Measurements from ENCODE around the gene LRRC59. TPM values are rescaled to one million over a fixed set of nuclear protein-coding genes. Genes with fewer than 3 reads are reported as not detected.

The LRRC59 gene
- total and polyA plus RNA-seq, 4 donors = 21.4 to 136 (median 75.6) TPM

GRCh38 chr17:50412188-50412732, 14.9 kb upstream of the LRRC59 start:
- no peak overlapping the region for H3K4me3 ChIP-seq (ENCODE audit: low read depth in 1 of 3, low read length in 3 of 3)
- H3K4me1 ChIP-seq (ENCODE audit: control insufficient read depth in 4 of 4, insufficient read depth in 4 of 4, low read length in 3 of 4) = peaks cover 0 to 7% (median 3%) of the 10 kb centered on the region in 4 donors
- no peaks in the 10 kb centered on the region for H3K9me3 ChIP-seq (ENCODE audit: control insufficient read depth in 4 of 4, low read length in 3 of 4)
- no peaks in the 10 kb centered on the region for H3K36me3 ChIP-seq (ENCODE audit: control insufficient read depth in 4 of 4, insufficient read depth in 3 of 4, low read depth in 1 of 4, low read length in 3 of 4)
- no peak for DNase-seq (ENCODE audit: low spot score)
- no peak overlapping the region for H3K9ac ChIP-seq (ENCODE audit: low read depth in 1 of 2, low read length in 2 of 2)
- TF ChIP-seq TAF1 (conservative IDR thresholded peaks at IDR 0.05) = no peak
- no peak for TF ChIP-seq SP1 (IDR thresholded peaks at IDR 0.05)
- TF ChIP-seq ZBTB33 (IDR thresholded peaks at IDR 0.05) = no peak
- TF ChIP-seq GABPA (IDR thresholded peaks at IDR 0.05 in 1 of 2, conservative IDR thresholded peaks at IDR 0.05 in 1 of 2) = no peak
- no peak for TF ChIP-seq MAX (IDR thresholded peaks at IDR 0.05)
- TF ChIP-seq FOXA2 (IDR thresholded peaks at IDR 0.05) = no peak
- no peak for TF ChIP-seq EGR1 (IDR thresholded peaks at IDR 0.05; ENCODE audit: low read depth in 2 of 2)
- H3K27ac ChIP-seq (ENCODE audit: low read depth in 1 of 2, low read length in 2 of 2) = no peak overlapping the region
- no peaks in the 10 kb centered on the region for H3K27me3 ChIP-seq (ENCODE audit: control insufficient read depth in 4 of 4, insufficient read depth in 4 of 4, low read length in 3 of 4)
- 90% methylated on average over 4 of the region's 4 CpGs for whole genome bisulfite sequencing

- no peaks in the 10 kb centered on the region for H3K27me3 ChIP-seq (ENCODE audit: control insufficient read depth in 4 of 4, insufficient read depth in 4 of 4, low read length in 3 of 4)
- no peak for DNase-seq (ENCODE audit: low spot score)
- H3K9me3 ChIP-seq (ENCODE audit: control insufficient read depth in 4 of 4, low read length in 3 of 4) = no peaks in the 10 kb centered on the region
Observed at GRCh38 chr17:50407921-50408320, 10.6 kb upstream of the LRRC59 start.

GRCh38 chr17:50406578-50406977, 9.3 kb upstream of the LRRC59 start:
- Histone ChIP-seq H3K4me1 (ENCODE audit: control insufficient read depth in 4 of 4, insufficient read depth in 4 of 4, low read length in 3 of 4) (peaks cover 0 to 6% (median 3%) of the 10 kb centered on the region in 4 donors), H3K4me3 (ENCODE audit: low read depth in 1 of 3, low read length in 3 of 3) (no peak overlapping the region), H3K9me3 (ENCODE audit: control insufficient read depth in 4 of 4, low read length in 3 of 4) (no peaks in the 10 kb centered on the region), H3K27me3 (ENCODE audit: control insufficient read depth in 4 of 4, insufficient read depth in 4 of 4, low read length in 3 of 4) (no peaks in the 10 kb centered on the region), H3K27ac (ENCODE audit: low read depth in 1 of 2, low read length in 2 of 2) (no peak overlapping the region), H3K9ac (ENCODE audit: low read depth in 1 of 2, low read length in 2 of 2) (no peak overlapping the region), H3K36me3 (ENCODE audit: control insufficient read depth in 4 of 4, insufficient read depth in 3 of 4, low read depth in 1 of 4, low read length in 3 of 4) (no peaks in the 10 kb centered on the region)
- 89% methylated on average over 5 of the region's 5 CpGs for WGBS
- DNase-seq (ENCODE audit: low spot score) = no peak
- TF ChIP-seq JUND (IDR thresholded peaks at IDR 0.05) (no peak), EGR1 (IDR thresholded peaks at IDR 0.05; ENCODE audit: low read depth in 2 of 2) (no peak), SP1 (IDR thresholded peaks at IDR 0.05) (no peak), GABPA (IDR thresholded peaks at IDR 0.05 in 1 of 2, conservative IDR thresholded peaks at IDR 0.05 in 1 of 2) (no peak), REST (IDR thresholded peaks at IDR 0.05) (no peak), FOXA1 (IDR thresholded peaks at IDR 0.05) (no peak), YY1 (IDR thresholded peaks at IDR 0.05) (no peak), ZBTB33 (IDR thresholded peaks at IDR 0.05) (no peak), ATF3 (IDR thresholded peaks at IDR 0.05) (no peak), RXRA (IDR thresholded peaks at IDR 0.05) (no peak)

More at GRCh38 chr17:50407921-50408320, 10.6 kb upstream of the LRRC59 start:
- 83% methylated on average over 4 of the region's 4 CpGs for WGBS
- Histone ChIP-seq H3K4me3 (ENCODE audit: low read depth in 1 of 3, low read length in 3 of 3) (no peak overlapping the region), H3K27ac (ENCODE audit: low read depth in 1 of 2, low read length in 2 of 2) (no peak overlapping the region), H3K4me1 (ENCODE audit: control insufficient read depth in 4 of 4, insufficient read depth in 4 of 4, low read length in 3 of 4) (peaks cover 0 to 7% (median 3%) of the 10 kb centered on the region in 4 donors), H3K36me3 (ENCODE audit: control insufficient read depth in 4 of 4, insufficient read depth in 3 of 4, low read depth in 1 of 4, low read length in 3 of 4) (no peaks in the 10 kb centered on the region), H3K9ac (ENCODE audit: low read depth in 1 of 2, low read length in 2 of 2) (no peak overlapping the region)
- no peak for TF ChIP-seq FOXA2 (IDR thresholded peaks at IDR 0.05)
- TF ChIP-seq ZBTB33 (IDR thresholded peaks at IDR 0.05) = no peak
- no peak for TF ChIP-seq TAF1 (conservative IDR thresholded peaks at IDR 0.05)
- TF ChIP-seq YY1 (IDR thresholded peaks at IDR 0.05) = no peak
- no peak for TF ChIP-seq EGR1 (IDR thresholded peaks at IDR 0.05; ENCODE audit: low read depth in 2 of 2)

Measured in liver (tissue), 9 donors.